ENCODE results near the gene ADGRF4.

- TF ChIP-seq CTCF (IDR thresholded peaks at IDR 0.05) (no peak), POLR2A (IDR thresholded peaks at IDR 0.05) (no peak)
These were observed 44.7 kb upstream of the ADGRF4 start for GRCh38 chr6:47653706-47654105.
